Astrocyte of the spinal cord (primary cell): ENCODE measurements around the gene WBP1.

Source experiments
- DNase-seq: peaks from one replicate; pipeline ENCODE4 v3.0.0; 2011; ENCODE audit warnings: low read depth, low spot score
- H3K4me3 ChIP-seq: 2 replicates; pipeline ENCODE4 v1.5.1; 2011; ENCODE audit warnings: low read depth, mild to moderate bottlenecking, low read length, moderate library complexity
- in situ Hi-C: cut with HindIII; loops from 2 replicates; pipeline ENCODE4 v1.10.0; 2017; ENCODE audit warnings: low sequenced_read_pairs
- TF ChIP-seq, protein P1 (sequence below): IDR thresholded peaks from 2 replicates; pipeline ENCODE4 v1.5.1; 2012; ENCODE audit warnings: low read depth, mild to moderate bottlenecking, low read length, inconsistent platforms

The WBP1 gene

DNA sequence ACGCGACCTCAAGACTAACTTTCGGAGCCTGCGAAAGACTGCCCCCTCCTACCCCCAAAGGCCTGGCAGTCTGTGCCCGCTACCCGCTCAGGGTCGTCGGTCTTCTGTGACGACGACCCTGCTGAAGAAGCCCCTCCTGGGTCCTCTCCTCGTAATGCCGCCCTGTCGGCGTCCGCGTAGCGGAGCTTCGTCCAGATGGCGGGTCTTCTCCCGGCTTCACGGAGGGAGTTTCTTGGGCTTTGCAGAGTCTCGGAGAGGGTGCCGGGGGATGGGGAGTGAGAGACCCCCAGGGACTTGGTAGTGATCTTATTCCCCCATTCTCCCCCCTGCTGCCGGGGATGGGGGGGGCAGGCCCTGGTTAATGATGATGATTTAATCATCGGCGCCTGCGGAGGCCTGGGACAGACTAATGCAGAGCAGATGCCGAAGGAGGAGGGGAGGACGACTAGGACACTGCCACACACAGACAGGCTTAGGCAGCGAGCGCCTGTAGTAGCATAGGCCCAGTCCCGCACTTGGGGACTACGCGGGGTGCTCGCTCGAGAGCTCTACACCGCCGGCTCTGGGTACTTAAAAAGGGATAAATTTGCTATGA is 49.8 kb downstream of the WBP1 start:
- DNase-seq, result no peak
- H3K4me3 ChIP-seq, result peak overlapping the region; percentile 97
- TF ChIP-seq, protein P1, sequence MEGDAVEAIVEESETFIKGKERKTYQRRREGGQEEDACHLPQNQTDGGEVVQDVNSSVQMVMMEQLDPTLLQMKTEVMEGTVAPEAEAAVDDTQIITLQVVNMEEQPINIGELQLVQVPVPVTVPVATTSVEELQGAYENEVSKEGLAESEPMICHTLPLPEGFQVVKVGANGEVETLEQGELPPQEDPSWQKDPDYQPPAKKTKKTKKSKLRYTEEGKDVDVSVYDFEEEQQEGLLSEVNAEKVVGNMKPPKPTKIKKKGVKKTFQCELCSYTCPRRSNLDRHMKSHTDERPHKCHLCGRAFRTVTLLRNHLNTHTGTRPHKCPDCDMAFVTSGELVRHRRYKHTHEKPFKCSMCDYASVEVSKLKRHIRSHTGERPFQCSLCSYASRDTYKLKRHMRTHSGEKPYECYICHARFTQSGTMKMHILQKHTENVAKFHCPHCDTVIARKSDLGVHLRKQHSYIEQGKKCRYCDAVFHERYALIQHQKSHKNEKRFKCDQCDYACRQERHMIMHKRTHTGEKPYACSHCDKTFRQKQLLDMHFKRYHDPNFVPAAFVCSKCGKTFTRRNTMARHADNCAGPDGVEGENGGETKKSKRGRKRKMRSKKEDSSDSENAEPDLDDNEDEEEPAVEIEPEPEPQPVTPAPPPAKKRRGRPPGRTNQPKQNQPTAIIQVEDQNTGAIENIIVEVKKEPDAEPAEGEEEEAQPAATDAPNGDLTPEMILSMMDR, result no peak
- in situ Hi-C loops, result no loop called here

DNA sequence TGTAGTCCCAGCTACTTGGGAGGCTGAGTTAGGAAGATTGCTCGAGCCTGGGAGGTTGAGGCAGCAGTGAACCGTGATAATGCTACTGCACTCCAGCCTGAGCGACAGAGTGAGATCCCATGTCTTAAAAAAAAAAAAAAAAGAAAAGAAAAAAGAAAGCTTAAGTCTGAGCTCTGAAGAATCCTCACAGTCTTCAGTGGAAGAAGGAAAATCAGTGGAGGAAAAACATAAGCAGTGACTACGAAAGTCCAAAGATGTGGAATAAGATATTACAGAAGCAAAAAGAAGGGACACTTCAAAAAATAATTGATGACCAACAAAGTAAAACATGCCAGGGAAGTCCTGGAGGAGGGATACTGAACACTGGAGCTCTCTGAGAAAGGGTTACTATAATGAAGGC is 52.0 kb downstream of the WBP1 start:
- in situ Hi-C loops, result no loop called here
- TF ChIP-seq, protein P1, result no peak
- DNase-seq, result no peak
- H3K4me3 ChIP-seq, result no peak overlapping the region
